ENCODE data around the gene PSMB7.

PSMB7 gene

DNA sequence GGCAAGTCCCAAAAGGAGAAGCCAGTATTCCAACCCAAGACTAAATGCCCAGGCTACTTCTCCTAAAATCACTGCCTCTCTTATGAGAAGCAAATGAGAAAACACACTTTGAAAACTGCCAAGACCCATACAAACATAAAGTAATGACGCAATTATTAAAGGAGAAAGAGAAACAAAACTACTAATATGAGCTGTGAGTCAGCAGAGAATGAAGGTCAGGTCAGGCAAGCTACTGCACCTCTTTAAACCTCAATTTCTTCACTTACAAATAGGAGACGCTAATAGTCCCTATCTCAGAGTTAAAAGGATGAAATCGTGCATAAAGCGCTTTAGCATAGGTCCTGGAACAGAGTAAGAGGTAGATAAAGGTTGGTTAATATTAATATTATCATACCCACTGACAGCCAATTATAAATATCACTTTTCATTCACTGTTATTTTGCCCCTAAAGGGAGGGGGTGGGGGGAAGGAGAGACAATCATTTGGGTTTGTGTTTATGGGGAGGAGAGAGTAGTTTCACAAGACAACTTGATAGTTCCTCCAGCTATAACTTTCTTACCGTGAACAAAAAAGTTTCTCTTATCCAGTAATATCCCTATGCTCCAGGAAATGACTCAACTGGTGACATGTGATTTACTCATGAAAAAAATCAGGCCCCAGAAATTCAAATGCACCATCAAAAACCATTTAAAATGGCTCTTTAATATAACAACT, 3.6 kb downstream of the PSMB7 start:
- no peak for DNase-seq (ENCODE audit: low read depth in 2 of 2)

DNA sequence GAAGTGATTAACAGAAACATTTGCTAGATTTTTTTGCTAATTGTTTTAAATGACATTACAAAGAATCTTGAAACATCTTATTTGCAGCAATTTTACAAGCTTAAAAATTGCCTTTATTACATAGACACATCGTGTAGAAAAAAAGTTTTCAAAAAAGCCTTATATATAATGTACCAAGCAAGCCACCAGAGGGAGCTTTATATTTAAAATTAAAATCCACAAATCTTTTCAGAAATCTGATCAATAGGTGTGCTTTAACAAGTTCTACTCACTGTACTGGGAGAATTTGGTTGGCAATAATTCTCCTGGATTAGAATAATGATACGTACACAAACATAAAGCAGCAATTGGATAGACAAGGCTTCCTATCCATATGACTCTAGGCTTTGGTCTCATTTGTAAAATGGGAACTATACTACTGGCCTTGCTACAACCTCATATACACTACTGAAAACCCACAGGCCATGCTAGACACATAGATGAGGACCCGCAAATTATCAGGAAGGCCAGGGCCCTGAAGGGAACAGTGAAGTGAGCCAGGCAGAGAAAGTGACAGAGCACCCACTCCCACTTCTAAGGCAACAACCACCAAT, 4.8 kb downstream of the PSMB7 start:
- no peak for DNase-seq (ENCODE audit: low read depth in 2 of 2)

GRCh38 chr9:124409410-124409809, 5.8 kb downstream of the PSMB7 start:
- DNase-seq (ENCODE audit: low read depth in 2 of 2): no peak

- DNase-seq (ENCODE audit: low read depth in 2 of 2): no peak
Measured at GRCh38 chr9:124403246-124403645, 12.0 kb downstream of the PSMB7 start.

- no peak for DNase-seq (ENCODE audit: low read depth in 2 of 2)
Measured at GRCh38 chr9:124399968-124400940, 15.0 kb downstream of the PSMB7 start.

GRCh38 chr9:124399323-124399967, 15.8 kb downstream of the PSMB7 start:
- no peak for DNase-seq (ENCODE audit: low read depth in 2 of 2)

DNA sequence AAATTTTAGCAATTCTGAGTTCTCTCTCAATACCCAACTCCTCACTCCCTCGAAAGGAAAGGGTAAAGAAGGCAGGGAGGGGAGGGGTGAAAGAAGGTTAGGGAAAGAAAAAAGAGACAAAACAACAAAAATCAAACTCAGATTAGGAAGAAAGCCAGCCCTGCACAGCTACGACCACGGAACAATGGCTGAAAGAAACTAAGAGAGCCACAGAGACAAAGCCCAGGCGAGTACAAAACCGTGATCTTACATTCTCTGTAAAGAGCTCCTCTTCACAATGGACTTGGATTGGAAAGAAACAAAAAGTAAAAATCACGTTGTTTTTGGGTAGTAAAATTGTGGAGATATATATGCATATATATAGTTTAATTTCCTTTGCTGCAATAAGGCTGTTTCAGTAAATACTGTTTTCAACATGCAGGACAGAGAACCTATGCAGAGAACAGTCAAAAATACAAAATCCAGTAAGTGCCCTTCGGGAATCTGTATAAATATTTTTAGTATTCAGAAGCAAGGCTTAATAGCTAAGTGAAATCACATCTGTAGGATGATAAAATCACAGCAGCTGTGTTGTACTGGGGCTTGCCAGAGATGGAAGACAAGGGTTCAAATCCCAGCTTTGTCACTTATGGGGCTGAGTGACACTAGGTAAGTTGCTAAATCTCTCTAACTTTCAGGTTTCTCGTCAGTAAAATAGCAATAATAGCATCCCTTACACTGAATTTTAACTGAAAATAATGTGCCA, 16.9 kb downstream of the PSMB7 start:
- no peak for DNase-seq (ENCODE audit: low read depth in 2 of 2)

DNA sequence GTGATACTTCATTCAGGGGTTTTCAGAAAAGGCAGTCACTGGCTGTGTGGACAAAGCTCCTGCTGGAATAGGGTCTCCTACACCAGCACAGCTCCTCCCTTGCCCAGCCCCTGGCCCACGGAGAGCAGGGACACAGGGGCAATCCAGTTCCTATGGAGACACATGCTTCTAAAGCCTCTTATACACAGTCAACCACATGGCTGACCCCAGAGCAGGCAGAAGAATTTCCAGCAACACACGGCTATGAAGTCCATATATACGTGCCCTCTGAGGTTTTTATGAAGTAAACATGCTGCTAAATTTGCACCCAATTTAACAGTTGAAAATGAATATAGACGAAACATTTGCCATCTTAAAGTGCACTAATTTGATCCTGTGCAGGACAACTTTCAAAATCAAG, 19.4 kb downstream of the PSMB7 start:
- DNase-seq (ENCODE audit: low read depth in 2 of 2): no peak

GRCh38 chr9:124394596-124394995, 20.6 kb downstream of the PSMB7 start:
- DNase-seq (ENCODE audit: low read depth in 2 of 2): no peak

DNA sequence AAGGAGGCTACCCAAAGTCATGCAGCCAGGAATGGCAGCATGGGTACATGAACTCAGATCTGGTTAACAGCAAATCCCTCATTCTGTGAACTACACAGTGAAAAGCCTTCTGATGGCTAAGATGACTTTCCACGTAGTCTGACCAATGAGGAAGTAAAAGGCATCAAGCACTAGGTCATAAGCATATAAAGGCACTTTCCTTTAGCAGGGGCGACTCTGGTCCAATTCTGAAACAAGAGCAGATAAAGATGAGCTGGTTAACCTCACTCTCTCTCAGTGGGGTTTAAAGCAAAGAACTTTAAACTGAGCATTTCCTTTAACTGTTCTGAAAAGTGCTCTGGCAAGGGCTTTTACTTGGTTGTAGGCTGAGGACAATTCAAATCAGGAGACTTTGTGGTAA, 21.1 kb downstream of the PSMB7 start:
- DNase-seq (ENCODE audit: low read depth in 2 of 2): no peak

DNA sequence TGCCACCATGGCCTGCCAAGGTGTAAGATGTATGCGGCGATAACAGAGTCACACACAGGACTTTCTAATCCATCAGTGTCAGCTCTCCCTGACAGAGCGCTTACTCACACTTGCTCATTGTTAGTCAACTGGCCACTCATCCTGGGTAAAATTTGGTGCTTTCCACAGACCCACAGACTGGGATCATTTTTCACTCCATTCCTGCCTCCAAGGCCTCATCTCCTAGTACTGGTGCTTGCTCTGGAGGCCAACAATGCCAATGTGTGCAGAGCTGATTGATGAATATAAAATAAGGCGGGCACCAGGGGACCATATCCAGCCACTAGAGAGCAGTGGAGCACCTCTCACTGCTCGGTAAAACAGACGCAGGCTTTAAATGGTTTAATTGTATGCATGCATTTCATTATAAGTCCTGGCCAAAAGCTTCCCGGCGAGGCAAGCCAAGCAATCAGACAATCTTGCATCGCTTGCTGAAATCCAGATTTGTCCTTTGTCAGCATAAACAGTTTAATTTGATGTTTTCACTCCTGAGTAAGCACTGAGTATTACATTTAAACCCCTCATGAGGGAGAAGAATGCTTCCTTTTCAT, 22.3 kb downstream of the PSMB7 start:
- no peak for DNase-seq (ENCODE audit: low read depth in 2 of 2)

- no peak for DNase-seq (ENCODE audit: low read depth in 2 of 2)
Measured at GRCh38 chr9:124392254-124392870, 22.9 kb downstream of the PSMB7 start.

DNA sequence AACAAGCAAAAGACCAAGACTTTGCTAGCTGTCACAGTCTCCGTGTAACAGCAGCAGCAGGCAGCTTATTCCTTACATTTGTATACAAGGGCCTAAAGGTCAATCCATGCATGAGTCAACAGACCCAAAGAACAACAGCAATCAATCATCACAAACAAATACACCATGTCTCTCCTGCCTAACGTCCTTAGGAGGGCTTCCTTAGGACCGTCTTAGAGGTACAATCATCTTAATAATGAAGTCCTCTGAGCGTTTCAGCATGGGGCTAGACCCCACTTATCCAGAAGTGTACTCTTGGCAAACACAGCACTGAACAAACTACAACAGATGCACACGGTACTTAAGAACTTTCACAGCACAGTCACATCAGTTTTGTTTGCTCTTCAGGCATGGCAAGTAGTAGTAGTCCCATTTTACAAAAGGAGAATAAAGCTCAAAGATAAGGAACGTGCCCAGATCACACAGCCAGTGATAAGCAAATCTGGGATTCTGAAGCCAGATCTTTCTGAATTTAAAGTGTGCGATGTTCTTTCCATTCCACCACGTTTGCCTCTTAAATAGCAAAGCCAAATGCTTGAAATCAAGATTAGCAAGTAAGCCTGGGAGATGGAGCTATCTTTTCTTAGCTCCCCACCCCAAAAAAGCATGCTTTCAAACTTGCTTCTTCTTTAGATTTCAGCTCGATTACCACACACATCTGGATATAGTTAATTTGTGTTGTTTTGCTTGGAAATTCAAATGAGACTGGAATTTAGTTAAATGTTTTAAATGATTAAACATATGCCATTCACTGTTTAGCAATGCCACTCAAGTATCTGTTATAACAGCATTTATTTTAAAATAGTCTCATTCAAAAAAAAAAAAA, 24.2 kb downstream of the PSMB7 start:
- no peak for DNase-seq (ENCODE audit: low read depth in 2 of 2)

GRCh38 chr9:124389146-124389939, 25.9 kb downstream of the PSMB7 start:
- DNase-seq (ENCODE audit: low read depth in 2 of 2): no peak

DNA sequence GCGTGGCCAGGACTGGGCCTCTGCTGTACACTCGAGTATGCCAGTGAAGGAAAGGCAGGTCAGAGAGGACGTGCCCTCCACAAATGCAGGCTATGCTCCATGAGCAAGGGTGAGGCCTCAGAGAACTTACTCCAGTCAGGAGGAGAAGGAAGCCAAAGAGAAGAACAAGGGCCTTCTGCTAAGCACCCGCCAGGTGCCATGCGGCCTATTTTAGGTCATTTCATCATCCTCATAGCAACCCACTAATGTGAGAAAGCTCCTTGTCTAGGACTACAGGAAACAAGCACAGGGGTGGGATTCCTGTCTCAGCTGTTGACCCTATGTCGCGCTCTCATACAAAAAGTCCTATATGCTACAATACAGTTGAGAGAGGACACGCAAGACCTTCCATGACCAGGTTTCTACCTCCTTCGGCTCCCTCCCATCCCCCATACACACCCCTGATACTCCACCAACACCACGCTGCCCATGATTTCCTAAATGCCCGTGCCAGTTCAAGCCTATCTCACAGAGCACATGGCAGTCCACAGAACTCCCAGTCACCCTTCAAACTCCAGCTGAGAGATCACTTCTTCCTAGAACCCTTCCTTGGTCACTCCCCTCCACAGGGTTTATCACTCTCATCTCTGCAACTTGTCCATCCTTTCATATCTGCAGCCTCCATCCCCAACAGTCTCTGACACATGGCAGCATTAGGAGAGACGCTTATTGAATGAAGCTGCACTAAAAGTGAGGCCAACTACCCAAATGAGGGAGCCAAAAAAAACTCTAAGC, 26.8 kb downstream of the PSMB7 start:
- no peak for DNase-seq (ENCODE audit: low read depth in 2 of 2)

DNA sequence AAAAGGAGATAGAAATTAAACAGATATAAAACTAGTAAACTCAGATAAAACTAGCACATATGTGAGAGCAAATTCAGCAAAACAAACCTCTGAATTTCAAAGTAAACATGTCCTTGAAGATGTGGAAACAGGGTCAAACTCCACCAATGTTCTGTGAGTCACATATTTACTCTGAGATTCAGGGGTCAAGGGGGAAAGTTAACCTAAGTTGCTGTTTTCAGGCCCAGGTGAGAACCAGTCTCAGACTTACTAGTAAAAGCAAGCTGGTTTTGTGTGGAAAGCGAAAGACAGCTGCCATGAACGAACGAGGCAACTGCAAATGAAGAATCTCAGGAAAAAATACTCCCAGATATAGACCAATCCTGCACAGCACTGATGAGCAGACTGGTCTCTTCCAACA, 29.0 kb downstream of the PSMB7 start:
- DNase-seq (ENCODE audit: low read depth in 2 of 2): no peak

DNA sequence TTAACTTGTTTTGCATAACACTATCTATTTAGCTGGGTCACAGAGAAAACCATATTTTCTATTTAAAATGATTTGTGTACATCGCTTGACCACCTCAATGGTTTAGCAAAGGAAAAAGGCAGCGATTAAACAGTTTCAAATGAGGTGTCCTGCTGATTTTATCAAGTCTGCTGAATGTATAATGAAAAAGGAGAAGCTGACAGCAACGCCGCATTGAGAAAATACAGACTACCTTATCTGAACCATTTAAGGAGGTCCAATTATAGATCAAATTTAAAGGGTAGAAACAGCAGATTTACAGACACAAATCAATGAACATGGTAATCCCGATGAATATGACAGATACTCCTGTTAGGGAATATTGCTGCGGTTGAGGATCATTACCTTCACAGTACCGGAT, 29.6 kb downstream of the PSMB7 start:
- DNase-seq (ENCODE audit: low read depth in 2 of 2): no peak

DNA sequence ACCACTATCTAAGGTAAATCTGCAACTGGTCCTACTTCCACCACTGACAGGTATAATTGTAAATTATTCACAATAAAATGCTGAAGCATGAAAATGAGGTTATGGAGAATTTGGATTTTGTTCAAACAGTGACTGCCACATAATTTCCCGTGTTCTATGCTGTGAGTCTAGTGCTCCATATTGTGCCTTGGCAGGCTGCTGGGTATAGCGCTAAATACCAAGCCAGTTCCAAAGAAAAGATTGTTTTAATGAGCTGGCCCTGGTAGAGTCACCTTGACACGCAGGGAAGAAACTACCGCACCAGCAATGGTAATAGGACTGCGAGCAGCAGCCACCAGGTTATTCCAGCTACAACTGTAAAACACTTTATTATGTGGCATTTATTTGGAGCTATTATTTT, 30.4 kb downstream of the PSMB7 start:
- DNase-seq (ENCODE audit: low read depth in 2 of 2): no peak
